ENCODE results near the gene PRKCE. TPM values are rescaled to one million over a fixed set of nuclear protein-coding genes. Genes with fewer than 3 reads are reported as not detected.

Gene PRKCE
- total and polyA plus RNA-seq, 4 donors, result 2.5 to 38.6 (median 5.8) TPM

DNA sequence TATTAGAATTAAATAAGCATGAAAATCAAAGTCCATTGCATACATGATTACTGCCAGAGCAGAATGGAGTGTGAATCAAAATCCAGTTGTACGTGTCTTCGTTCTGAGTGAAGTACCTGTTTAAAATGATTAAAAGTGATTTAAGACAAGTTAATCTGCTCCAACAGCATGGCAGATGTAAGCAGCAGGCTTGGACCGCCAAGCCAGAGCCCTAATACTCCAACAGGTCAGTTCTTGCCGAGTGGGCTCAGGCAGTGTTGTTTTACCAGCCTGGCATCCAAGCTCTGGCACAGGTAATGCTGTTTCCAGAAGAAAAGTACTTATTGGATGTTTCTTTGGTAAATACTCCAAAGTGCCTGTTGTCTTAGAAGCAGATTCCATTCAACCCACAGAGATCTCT, 474.3 kb downstream of the PRKCE start (continued):
- TF ChIP-seq, protein P1, sequence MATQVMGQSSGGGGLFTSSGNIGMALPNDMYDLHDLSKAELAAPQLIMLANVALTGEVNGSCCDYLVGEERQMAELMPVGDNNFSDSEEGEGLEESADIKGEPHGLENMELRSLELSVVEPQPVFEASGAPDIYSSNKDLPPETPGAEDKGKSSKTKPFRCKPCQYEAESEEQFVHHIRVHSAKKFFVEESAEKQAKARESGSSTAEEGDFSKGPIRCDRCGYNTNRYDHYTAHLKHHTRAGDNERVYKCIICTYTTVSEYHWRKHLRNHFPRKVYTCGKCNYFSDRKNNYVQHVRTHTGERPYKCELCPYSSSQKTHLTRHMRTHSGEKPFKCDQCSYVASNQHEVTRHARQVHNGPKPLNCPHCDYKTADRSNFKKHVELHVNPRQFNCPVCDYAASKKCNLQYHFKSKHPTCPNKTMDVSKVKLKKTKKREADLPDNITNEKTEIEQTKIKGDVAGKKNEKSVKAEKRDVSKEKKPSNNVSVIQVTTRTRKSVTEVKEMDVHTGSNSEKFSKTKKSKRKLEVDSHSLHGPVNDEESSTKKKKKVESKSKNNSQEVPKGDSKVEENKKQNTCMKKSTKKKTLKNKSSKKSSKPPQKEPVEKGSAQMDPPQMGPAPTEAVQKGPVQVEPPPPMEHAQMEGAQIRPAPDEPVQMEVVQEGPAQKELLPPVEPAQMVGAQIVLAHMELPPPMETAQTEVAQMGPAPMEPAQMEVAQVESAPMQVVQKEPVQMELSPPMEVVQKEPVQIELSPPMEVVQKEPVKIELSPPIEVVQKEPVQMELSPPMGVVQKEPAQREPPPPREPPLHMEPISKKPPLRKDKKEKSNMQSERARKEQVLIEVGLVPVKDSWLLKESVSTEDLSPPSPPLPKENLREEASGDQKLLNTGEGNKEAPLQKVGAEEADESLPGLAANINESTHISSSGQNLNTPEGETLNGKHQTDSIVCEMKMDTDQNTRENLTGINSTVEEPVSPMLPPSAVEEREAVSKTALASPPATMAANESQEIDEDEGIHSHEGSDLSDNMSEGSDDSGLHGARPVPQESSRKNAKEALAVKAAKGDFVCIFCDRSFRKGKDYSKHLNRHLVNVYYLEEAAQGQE (IDR thresholded peaks at IDR 0.05), result no peak

DNA sequence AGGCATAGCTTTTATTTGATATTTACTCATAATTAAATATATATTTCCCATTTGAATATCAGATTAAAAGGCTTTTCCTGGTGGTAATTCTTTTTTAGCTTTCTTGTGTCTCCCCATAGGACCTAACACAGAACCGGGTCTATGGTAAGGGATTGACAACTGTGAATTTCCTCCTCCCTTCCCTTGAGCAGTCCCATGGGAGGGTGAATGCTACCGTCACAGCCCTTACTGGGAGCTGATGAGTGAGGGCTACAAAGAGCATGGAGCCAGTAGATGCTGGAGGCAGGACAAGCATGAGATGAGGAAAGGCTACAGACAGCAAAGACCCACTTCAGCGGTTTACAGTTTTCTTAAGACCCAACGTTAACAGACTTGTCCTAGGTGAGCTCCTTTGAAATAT, 475.1 kb downstream of the PRKCE start:
- Histone ChIP-seq H3K9ac (ENCODE audit: low read depth in 1 of 2, low read length in 2 of 2) (no peak overlapping the region), H3K27ac (ENCODE audit: low read depth in 1 of 2, low read length in 2 of 2) (no peak overlapping the region), H3K27me3 (ENCODE audit: control insufficient read depth in 4 of 4, insufficient read depth in 4 of 4, low read length in 3 of 4) (no peaks in the 10 kb centered on the region), H3K9me3 (ENCODE audit: control insufficient read depth in 4 of 4, low read length in 3 of 4) (peaks cover 0 to 3% (median under 1%) of the 10 kb centered on the region in 4 donors), H3K36me3 (ENCODE audit: control insufficient read depth in 4 of 4, insufficient read depth in 3 of 4, low read depth in 1 of 4, low read length in 3 of 4) (peaks cover 0 to 1% (median 0%) of the 10 kb centered on the region in 4 donors), H3K4me3 (ENCODE audit: low read depth in 1 of 3, low read length in 3 of 3) (no peak overlapping the region), H3K4me1 (ENCODE audit: control insufficient read depth in 4 of 4, insufficient read depth in 4 of 4, low read length in 3 of 4) (peaks cover 0 to 3% (median 0%) of the 10 kb centered on the region in 4 donors)
- no peak for DNase-seq (ENCODE audit: low spot score)
- WGBS, result 97% methylated on average over 4 of the region's 4 CpGs
- TF ChIP-seq EGR1 (IDR thresholded peaks at IDR 0.05; ENCODE audit: low read depth in 2 of 2), result no peak
- TF ChIP-seq FOXA2 (IDR thresholded peaks at IDR 0.05), result no peak
- TF ChIP-seq, protein P1 (IDR thresholded peaks at IDR 0.05), result no peak
- TF ChIP-seq, protein P2, sequence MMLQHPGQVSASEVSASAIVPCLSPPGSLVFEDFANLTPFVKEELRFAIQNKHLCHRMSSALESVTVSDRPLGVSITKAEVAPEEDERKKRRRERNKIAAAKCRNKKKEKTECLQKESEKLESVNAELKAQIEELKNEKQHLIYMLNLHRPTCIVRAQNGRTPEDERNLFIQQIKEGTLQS (IDR thresholded peaks at IDR 0.05), result no peak
- no peak for TF ChIP-seq HNF4A (conservative IDR thresholded peaks at IDR 0.05)
- TF ChIP-seq, protein P3, sequence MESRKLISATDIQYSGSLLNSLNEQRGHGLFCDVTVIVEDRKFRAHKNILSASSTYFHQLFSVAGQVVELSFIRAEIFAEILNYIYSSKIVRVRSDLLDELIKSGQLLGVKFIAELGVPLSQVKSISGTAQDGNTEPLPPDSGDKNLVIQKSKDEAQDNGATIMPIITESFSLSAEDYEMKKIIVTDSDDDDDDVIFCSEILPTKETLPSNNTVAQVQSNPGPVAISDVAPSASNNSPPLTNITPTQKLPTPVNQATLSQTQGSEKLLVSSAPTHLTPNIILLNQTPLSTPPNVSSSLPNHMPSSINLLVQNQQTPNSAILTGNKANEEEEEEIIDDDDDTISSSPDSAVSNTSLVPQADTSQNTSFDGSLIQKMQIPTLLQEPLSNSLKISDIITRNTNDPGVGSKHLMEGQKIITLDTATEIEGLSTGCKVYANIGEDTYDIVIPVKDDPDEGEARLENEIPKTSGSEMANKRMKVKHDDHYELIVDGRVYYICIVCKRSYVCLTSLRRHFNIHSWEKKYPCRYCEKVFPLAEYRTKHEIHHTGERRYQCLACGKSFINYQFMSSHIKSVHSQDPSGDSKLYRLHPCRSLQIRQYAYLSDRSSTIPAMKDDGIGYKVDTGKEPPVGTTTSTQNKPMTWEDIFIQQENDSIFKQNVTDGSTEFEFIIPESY (IDR thresholded peaks at IDR 0.05), result no peak

DNA sequence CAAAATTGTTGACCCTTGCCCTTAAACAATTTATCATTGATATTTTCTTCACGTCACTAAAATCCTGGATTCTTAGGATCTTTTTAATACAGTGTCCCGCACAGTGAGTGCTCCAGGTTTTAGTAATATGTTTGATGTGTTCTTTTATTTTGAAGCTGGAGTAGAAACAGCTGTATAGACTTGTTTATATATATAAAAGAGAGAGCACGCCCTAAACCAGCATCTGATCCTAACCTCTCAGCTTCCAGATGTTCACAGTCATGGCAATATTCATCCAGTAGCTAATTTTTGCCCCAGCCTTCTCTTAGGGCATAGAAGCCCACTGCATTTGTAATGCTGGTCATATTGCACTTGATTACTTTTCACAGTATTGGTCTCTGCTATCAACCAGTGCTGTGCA, 475.7 kb downstream of the PRKCE start:
- H3K27me3 ChIP-seq (ENCODE audit: control insufficient read depth in 4 of 4, insufficient read depth in 4 of 4, low read length in 3 of 4), result no peaks in the 10 kb centered on the region
- peaks cover 0 to 3% (median under 1%) of the 10 kb centered on the region in 4 donors for H3K9me3 ChIP-seq (ENCODE audit: control insufficient read depth in 4 of 4, low read length in 3 of 4)
- no peak for DNase-seq (ENCODE audit: low spot score)
- H3K4me1 ChIP-seq (ENCODE audit: control insufficient read depth in 4 of 4, insufficient read depth in 4 of 4, low read length in 3 of 4), result peaks cover 0 to 2% (median 0%) of the 10 kb centered on the region in 4 donors
- no peak overlapping the region for H3K4me3 ChIP-seq (ENCODE audit: low read depth in 1 of 3, low read length in 3 of 3)
- no peak overlapping the region for H3K27ac ChIP-seq (ENCODE audit: low read depth in 1 of 2, low read length in 2 of 2)
- H3K9ac ChIP-seq (ENCODE audit: low read depth in 1 of 2, low read length in 2 of 2), result no peak overlapping the region
- peaks cover 0 to 1% (median 0%) of the 10 kb centered on the region in 4 donors for H3K36me3 ChIP-seq (ENCODE audit: control insufficient read depth in 4 of 4, insufficient read depth in 3 of 4, low read depth in 1 of 4, low read length in 3 of 4)
- peak; percentile 22 for TF ChIP-seq NR2F2 (IDR thresholded peaks at IDR 0.05)
- TF ChIP-seq, protein P2 (IDR thresholded peaks at IDR 0.05), result no peak
- 90% methylated on average over 3 of the region's 3 CpGs for WGBS

Measured in liver (tissue), 9 donors.